B cell (primary cell): Measurements from ENCODE around the gene STARD3. TPM values are rescaled to one million over a fixed set of nuclear protein-coding genes. Genes with fewer than 3 reads are reported as not detected.

Experiments used
- ATAC-seq: fragments of 200-7000 bp; cut with Tn5 transposase; one replicate; pipeline ENCODE4 v1.10.0; 2021; ENCODE audit warnings: low read depth, mild to moderate bottlenecking, moderate number of reproducible peaks, moderate library complexity
- CTCF ChIA-PET: fragments of 350-600 bp; sonication (Branson Sonifier 250); formaldehyde crosslinking; loops from one replicate; lab custom pipeline; 2021; ENCODE audit warnings: antibody characterized with exemption, inconsistent platforms; lab: Charles Lee
- POLR2A ChIA-PET: fragments of 350-600 bp; sonication (Branson Sonifier 250); formaldehyde crosslinking; loops from one replicate; lab custom pipeline; 2021; ENCODE audit warnings: antibody characterized with exemption; lab: Charles Lee
- DNase-seq: peaks from one replicate; pipeline ENCODE4 v3.0.0; 2013
- H2AFZ ChIP-seq: 2 replicates; pipeline ENCODE4 v1.6.1; 2012; ENCODE audit warnings: mild to moderate bottlenecking, low read depth, low read length; ENCODE audit not compliant: insufficient read depth, poor library complexity, severe bottlenecking
- H3K27ac ChIP-seq, 2 donors: 1 replicate in 1 of 2; 2 replicates in 1 of 2; pipeline ENCODE4 v1.5.1; 2012 to 2013; ENCODE audit warnings: low read length in 2 of 2, mild to moderate bottlenecking in 2 of 2, moderate library complexity in 1 of 2
- H3K27me3 ChIP-seq, 4 experiments: fragments of 200-600 bp in 1 of 4; sonication (generic) in 1 of 4; replicated peaks in 1 of 4; 1 replicate in 2 of 4; 2 replicates in 2 of 4; pipeline versions ENCODE4 v1.6.1 to v1.7.0; 2013 to 2016; ENCODE audit warnings: low read length in 3 of 4, mild to moderate bottlenecking in 2 of 4, mixed read lengths in 1 of 4, moderate library complexity in 1 of 4; ENCODE audit not compliant: insufficient read depth in 4 of 4, control insufficient read depth in 3 of 4; ENCODE audit errors: control extremely low read depth in 1 of 4
- H3K36me3 ChIP-seq, 2 experiments: replicated peaks in 1 of 2; 1 replicate in 1 of 2; 2 replicates in 1 of 2; pipeline versions ENCODE4 v1.6.1 to v1.7.1; 2013; ENCODE audit warnings: low read length in 1 of 2; ENCODE audit not compliant: insufficient read depth in 2 of 2, control insufficient read depth in 1 of 2; ENCODE audit errors: control extremely low read depth in 1 of 2, extremely low read depth in 1 of 2
- H3K4me1 ChIP-seq, 2 donors: fragments of 200-600 bp in 1 of 2; sonication (generic) in 1 of 2; 1 replicate in 1 of 2; 2 replicates in 1 of 2; pipeline versions ENCODE4 v1.5.1 to v1.6.1; 2013 to 2017; ENCODE audit warnings: low read length in 2 of 2; ENCODE audit not compliant: control insufficient read depth in 2 of 2, insufficient read depth in 2 of 2
- H3K4me2 ChIP-seq: replicated peaks from 2 replicates; pipeline ENCODE3; 2012; ENCODE audit warnings: mild to moderate bottlenecking, low read depth, low read length; ENCODE audit not compliant: poor library complexity, severe bottlenecking
- H3K4me3 ChIP-seq, 5 experiments: fragments of 200-600 bp in 1 of 5; sonication (generic) in 1 of 5; 1 replicate in 3 of 5; 2 replicates in 2 of 5; pipeline versions ENCODE4 v1.5.1 to v1.7.0; 2011 to 2016; ENCODE audit warnings: low read length in 4 of 5, mild to moderate bottlenecking in 4 of 5, low read depth in 2 of 5, control low read depth in 1 of 5, moderate library complexity in 1 of 5; ENCODE audit not compliant: insufficient read depth in 1 of 5; ENCODE audit errors: control extremely low read depth in 1 of 5, extremely low read depth in 1 of 5
- H3K79me2 ChIP-seq: fragments of 200-600 bp; sonication (generic); one replicate; pipeline ENCODE4 v1.6.0; 2016; ENCODE audit warnings: low read length; ENCODE audit not compliant: control insufficient read depth, insufficient read depth
- H3K9ac ChIP-seq: fragments of 200-600 bp; sonication (generic); 2 replicates; pipeline ENCODE4 v1.6.1; 2017; ENCODE audit warnings: mild to moderate bottlenecking, low read length, moderate library complexity
- H3K9me3 ChIP-seq, 3 donors: one replicate each; pipeline versions ENCODE4 v1.6.1 to v1.7.1; 2013; ENCODE audit warnings: low read length in 2 of 3; ENCODE audit not compliant: control insufficient read depth in 2 of 3, insufficient read depth in 1 of 3; ENCODE audit errors: control extremely low read depth in 1 of 3
- H4K20me1 ChIP-seq: 2 replicates; pipeline ENCODE4 v1.6.0; 2012; ENCODE audit warnings: mild to moderate bottlenecking, low read length; ENCODE audit not compliant: insufficient read depth, control insufficient read depth, poor library complexity, severe bottlenecking
- H3K27ac Mint-ChIP-seq: one replicate; pipeline ENCODE4 v1.8.0; 2021; ENCODE audit warnings: mixed read lengths
- H3K27me3 Mint-ChIP-seq: one replicate; pipeline ENCODE4 v1.8.0; 2021; ENCODE audit warnings: mixed read lengths
- H3K4me1 Mint-ChIP-seq: one replicate; pipeline ENCODE4 v1.8.0; 2021; ENCODE audit warnings: mixed read lengths
- H3K4me3 Mint-ChIP-seq: one replicate; pipeline ENCODE4 v1.8.0; 2021; ENCODE audit warnings: mixed read lengths
- H3K9me3 Mint-ChIP-seq: one replicate; pipeline ENCODE4 v1.8.0; 2022; ENCODE audit warnings: mixed read lengths; ENCODE audit not compliant: insufficient read depth
- EZH2 ChIP-seq: IDR thresholded peaks from 2 replicates; pipeline ENCODE4 v1.6.1; 2012; ENCODE audit warnings: borderline replicate concordance, low read depth, mild to moderate bottlenecking, moderate library complexity, low read length; ENCODE audit not compliant: insufficient read depth, poor library complexity, severe bottlenecking
- WGBS: methylation state at CpG from one replicate; pipeline ENCODE4 v1.1.5; 2013; ENCODE audit warnings: missing lambda C conversion rate; ENCODE audit not compliant: insufficient coverage; 5-methylcytosine and 5-hydroxymethylcytosine counted together
- intact Hi-C: fragments of 100-400 bp; cut with micrococcal nuclease; formaldehyde crosslinking; loops from one replicate; pipeline ENCODE4 v1.10.0; 2022
- polyA plus RNA-seq: library from polyadenylated mRNA; depleted of rRNA; stranded (reverse); fragments of >200 nt; gene quantifications from 2 replicates; pipeline ENCODE4 v1.2.3, GENCODE V29; 2012
- total RNA-seq, 2 donors: library from RNA; stranded (reverse); fragments of 120-200 nt in 1 of 2; gene quantifications; 1 replicate in 1 of 2; 2 replicates in 1 of 2; pipeline versions ENCODE4 v1.2.3 to v1.2.4, GENCODE V29; 2013 to 2022
- TF ChIP-seq, protein P1 (sequence below): fragments of 200-600 bp; IDR thresholded peaks from one replicate; pipeline ENCODE4 v1.8.0; 2022; ENCODE audit warnings: antibody characterized with exemption, mild to moderate bottlenecking

Gene STARD3
- total and polyA plus RNA-seq, 2 donors (not counting 1 experiment from before 2014, with no cell fraction given), result 93.1 to 231 TPM

DNA sequence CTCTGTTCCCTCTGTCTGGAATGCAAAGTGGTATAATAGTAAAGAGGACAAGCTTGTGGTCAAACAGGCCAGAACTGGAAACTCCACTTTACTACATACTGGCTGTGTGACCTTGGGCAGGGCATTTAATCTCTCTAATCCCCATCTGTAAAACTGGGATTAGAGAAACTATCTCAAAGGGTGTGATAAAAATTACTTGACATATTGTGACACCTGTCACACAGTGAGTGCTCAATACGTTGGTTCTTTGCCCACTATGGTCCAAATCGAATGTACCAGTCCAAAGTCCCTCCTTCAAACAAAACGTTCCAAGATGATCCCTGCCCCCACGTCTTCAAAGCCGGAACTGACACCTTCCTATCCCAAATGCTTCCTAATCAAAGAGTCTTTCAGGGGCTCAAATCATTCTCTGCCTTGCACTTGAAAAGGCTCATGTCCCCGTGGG, 50.2 kb downstream of the STARD3 start:
- DNase-seq (no peak), ATAC-seq (no peak)
- H4K20me1 ChIP-seq, result no peaks in the 10 kb centered on the region
- 73% methylated on average over 6 of the region's 6 CpGs for WGBS
- ChIA-PET POLR2A (interaction anchor here (1.9 to 2.0 kb wide), 2 partner anchors 12 to 59 kb away, joined by 4 to 14 read pairs; no protein-coding TSS in a partner anchor), CTCF (interaction anchor here (0.6 to 3.3 kb wide), 6 partner anchors 12 to 65 kb away, joined by 3 to 15 read pairs (median 4); partner anchors contain the start of gene PNMT)
- peak overlapping the region; percentile 74 for H3K9ac ChIP-seq
- H3K4me3 ChIP-seq, result peak overlapping the region in 3 of 5 experiments; percentile 69 to 92 (median 75)
- H3K9me3 ChIP-seq, result no peaks in the 10 kb centered on the region
- peak overlapping the region in 1 of 2 donors; percentile 87 for H3K27ac ChIP-seq
- no peak for TF ChIP-seq EZH2
- TF ChIP-seq, protein P1, sequence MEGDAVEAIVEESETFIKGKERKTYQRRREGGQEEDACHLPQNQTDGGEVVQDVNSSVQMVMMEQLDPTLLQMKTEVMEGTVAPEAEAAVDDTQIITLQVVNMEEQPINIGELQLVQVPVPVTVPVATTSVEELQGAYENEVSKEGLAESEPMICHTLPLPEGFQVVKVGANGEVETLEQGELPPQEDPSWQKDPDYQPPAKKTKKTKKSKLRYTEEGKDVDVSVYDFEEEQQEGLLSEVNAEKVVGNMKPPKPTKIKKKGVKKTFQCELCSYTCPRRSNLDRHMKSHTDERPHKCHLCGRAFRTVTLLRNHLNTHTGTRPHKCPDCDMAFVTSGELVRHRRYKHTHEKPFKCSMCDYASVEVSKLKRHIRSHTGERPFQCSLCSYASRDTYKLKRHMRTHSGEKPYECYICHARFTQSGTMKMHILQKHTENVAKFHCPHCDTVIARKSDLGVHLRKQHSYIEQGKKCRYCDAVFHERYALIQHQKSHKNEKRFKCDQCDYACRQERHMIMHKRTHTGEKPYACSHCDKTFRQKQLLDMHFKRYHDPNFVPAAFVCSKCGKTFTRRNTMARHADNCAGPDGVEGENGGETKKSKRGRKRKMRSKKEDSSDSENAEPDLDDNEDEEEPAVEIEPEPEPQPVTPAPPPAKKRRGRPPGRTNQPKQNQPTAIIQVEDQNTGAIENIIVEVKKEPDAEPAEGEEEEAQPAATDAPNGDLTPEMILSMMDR, result no peak
- H2AFZ ChIP-seq, result peak overlapping the region; percentile 97
- Mint-ChIP-seq H3K27ac (peak overlapping the region; percentile 98), H3K4me3 (peak overlapping the region; percentile 99), H3K9me3 (no peaks in the 10 kb centered on the region), H3K4me1 (peaks cover 21% of the 10 kb centered on the region), H3K27me3 (no peaks in the 10 kb centered on the region)
- H3K4me1 ChIP-seq, result peaks cover 15 to 18% of the 10 kb centered on the region in 2 donors
- peak overlapping the region; percentile 77 for H3K4me2 ChIP-seq
- H3K27me3 ChIP-seq, result no peaks in the 10 kb centered on the region
- H3K79me2 ChIP-seq, result no peaks in the 10 kb centered on the region
- intact Hi-C loops, result loop anchor here (1.0 to 5.0 kb wide), 3 partner anchors 12 to 225 kb away; partner anchors contain the start of genes CDK12 and STARD3
- H3K36me3 ChIP-seq, result peaks cover 0 to 16% of the 10 kb centered on the region in 2 experiments
